Fibroblast of lung (primary cell): Measurements from ENCODE around the gene CBFA2T3. TPM values are rescaled to one million over a fixed set of nuclear protein-coding genes. Genes with fewer than 3 reads are reported as not detected.
"Not testable (repeated sequence)": the region's sequence is repeated elsewhere in the genome, so short reads cannot be mapped to it uniquely, and the experiment has no call there.

ENCODE experiments used
- DNase-seq, 2 donors: peaks; one replicate each; pipeline versions ENCODE4 v3.0.0 to v3.0.0-alpha.2; 2010; ENCODE audit warnings: low read depth in 2 of 2
- H2AFZ ChIP-seq: 2 replicates; pipeline ENCODE4 v1.5.1; 2012; ENCODE audit warnings: low read length, control low read depth, inconsistent platforms
- H3K27ac ChIP-seq: 2 replicates; pipeline ENCODE4 v1.5.1; 2011; ENCODE audit warnings: low read length, control low read depth; ENCODE audit not compliant: insufficient read depth
- H3K27me3 ChIP-seq: 2 replicates; pipeline ENCODE4 v1.5.1; 2011; ENCODE audit warnings: mild to moderate bottlenecking, low read length; ENCODE audit not compliant: control insufficient read depth, insufficient read depth
- H3K36me3 ChIP-seq: 2 replicates; pipeline ENCODE4 v1.5.1; 2011; ENCODE audit warnings: low read length; ENCODE audit not compliant: control insufficient read depth, insufficient read depth
- H3K4me1 ChIP-seq: 2 replicates; pipeline ENCODE4 v1.5.1; 2011; ENCODE audit warnings: low read length; ENCODE audit not compliant: control insufficient read depth, insufficient read depth; ENCODE audit errors: extremely low read depth
- H3K4me2 ChIP-seq: 2 replicates; pipeline ENCODE4 v1.5.1; 2011; ENCODE audit warnings: low read length, control low read depth; ENCODE audit not compliant: insufficient read depth; ENCODE audit errors: extremely low read depth
- H3K4me3 ChIP-seq, 4 experiments: fragments of 200-600 bp in 1 of 4; sonication (generic) in 1 of 4; replicated peaks in 1 of 4; 2 replicates each; pipeline ENCODE4 v1.5.1; 2011 to 2016; ENCODE audit warnings: low read length in 4 of 4, low read depth in 3 of 4, mild to moderate bottlenecking in 3 of 4, control low read depth in 2 of 4, inconsistent platforms in 1 of 4, mixed read lengths in 1 of 4; ENCODE audit not compliant: insufficient read depth in 1 of 4; ENCODE audit errors: control extremely low read depth in 1 of 4
- H3K79me2 ChIP-seq: 2 replicates; pipeline ENCODE4 v1.5.1; 2012; ENCODE audit warnings: mild to moderate bottlenecking, low read length, inconsistent platforms; ENCODE audit not compliant: control insufficient read depth, insufficient read depth
- H3K9ac ChIP-seq: 2 replicates; pipeline ENCODE4 v1.5.1; 2011; ENCODE audit warnings: mild to moderate bottlenecking, low read length, control low read depth; ENCODE audit not compliant: insufficient read depth
- H3K9me3 ChIP-seq: 2 replicates; pipeline ENCODE4 v1.5.1; 2012; ENCODE audit warnings: low read depth, low read length; ENCODE audit not compliant: control insufficient read depth, insufficient read depth
- H4K20me1 ChIP-seq: 2 replicates; pipeline ENCODE4 v1.5.1; 2011; ENCODE audit warnings: low read length; ENCODE audit not compliant: control insufficient read depth, insufficient read depth; ENCODE audit errors: extremely low read depth
- CTCF ChIP-seq, 2 donors: IDR thresholded peaks in 1 of 2; conservative IDR thresholded peaks in 1 of 2; 1 replicate in 1 of 2; 2 replicates in 1 of 2; pipeline ENCODE4 v1.5.1; 2011 to 2012; ENCODE audit warnings: low read length in 2 of 2, control low read depth in 1 of 2, inconsistent platforms in 1 of 2, low read depth in 1 of 2, mild to moderate bottlenecking in 1 of 2
- EZH2 ChIP-seq: IDR thresholded peaks from 2 replicates; pipeline ENCODE4 v1.5.1; 2012; ENCODE audit warnings: low read length, control low read depth, mild to moderate bottlenecking; ENCODE audit errors: missing control alignments
- polyA plus RNA-seq, 2 donors: library from polyadenylated mRNA; depleted of rRNA in 1 of 2; stranded (reverse) in 1 of 2; unstranded in 1 of 2; fragments of >200 nt; gene quantifications; 2 replicates each; pipeline ENCODE4 v1.2.1, GENCODE V29; 2011 to 2012; ENCODE audit warnings: missing spikeins in 1 of 2
- total RNA-seq: library from RNA; depleted of rRNA; stranded (reverse); fragments of >200 nt; gene quantifications from 2 replicates; pipeline ENCODE4 v1.2.1, GENCODE V29; 2014

The CBFA2T3 gene
- total and polyA plus RNA-seq, 2 donors (not counting 1 experiment from before 2014, with no cell fraction given): under 0.01 to 0.05 TPM

GRCh38 chr16:89010210-89010925 lies 33.4 kb upstream of the CBFA2T3 start:
- no peak overlapping the region for H3K4me3 ChIP-seq
- DNase-seq: no peak
- no peaks in the 10 kb centered on the region for H4K20me1 ChIP-seq
- no peaks in the 10 kb centered on the region for H3K4me1 ChIP-seq
- no peaks in the 10 kb centered on the region for H3K9me3 ChIP-seq
- no peak overlapping the region for H3K27ac ChIP-seq
- no peak overlapping the region for H3K4me2 ChIP-seq
- TF ChIP-seq CTCF (conservative IDR thresholded peaks at IDR 0.05 in 1 of 2, IDR thresholded peaks at IDR 0.05 in 1 of 2; ENCODE audit: low read depth in 1 of 2, low read length in 2 of 2) (no peak), EZH2 (no peak)
- H3K36me3 ChIP-seq: no peaks in the 10 kb centered on the region
- H2AFZ ChIP-seq: no peak overlapping the region
- no peaks in the 10 kb centered on the region for H3K79me2 ChIP-seq
- H3K9ac ChIP-seq: no peak overlapping the region
- no peaks in the 10 kb centered on the region for H3K27me3 ChIP-seq

DNA sequence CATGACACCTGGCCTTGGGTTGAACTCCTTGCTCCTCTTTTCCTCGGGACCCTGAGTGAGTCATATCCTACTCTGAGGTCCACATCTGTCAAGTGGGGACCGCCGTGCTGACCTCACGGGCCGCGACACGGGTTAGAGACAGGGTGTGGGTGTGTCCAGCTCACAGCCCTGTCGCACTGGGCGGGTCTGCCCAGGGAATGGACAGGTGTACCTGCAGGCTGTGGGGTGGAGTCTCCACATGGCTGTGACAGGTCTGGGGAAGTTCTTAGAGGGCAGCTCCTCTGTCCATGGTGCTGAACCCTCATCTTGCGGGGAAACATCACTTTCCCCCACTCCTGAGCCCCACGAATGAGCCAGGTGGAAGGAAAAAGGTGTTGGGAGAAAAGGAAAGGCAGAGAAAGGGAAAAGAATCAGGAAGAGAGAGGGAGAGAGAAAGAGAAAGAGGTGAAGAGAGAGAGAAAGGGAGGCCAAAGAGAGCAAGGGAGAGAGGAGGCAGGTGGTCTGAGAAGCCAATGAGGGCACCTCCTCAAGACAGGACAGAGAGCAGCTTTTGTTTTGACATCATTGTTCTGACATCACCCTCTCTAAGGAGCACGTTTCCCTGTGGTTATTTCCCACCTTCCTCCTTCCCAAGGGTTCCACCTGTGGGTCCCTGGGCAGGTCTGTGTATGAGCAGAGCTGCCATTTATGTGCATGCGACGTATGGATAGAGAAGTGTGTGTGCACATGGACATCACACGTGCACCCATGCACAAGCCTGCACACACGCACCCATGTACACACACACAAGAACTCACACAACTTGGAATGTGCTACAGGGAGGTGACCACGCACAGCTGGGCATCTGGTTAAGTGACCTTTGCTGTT lies 32.6 kb upstream of the CBFA2T3 start:
- H3K9me3 ChIP-seq: no peaks in the 10 kb centered on the region
- no peak overlapping the region for H3K4me3 ChIP-seq
- no peaks in the 10 kb centered on the region for H3K27me3 ChIP-seq
- peak in 1 of 2 donors; percentile 4 for DNase-seq
- no peak overlapping the region for H3K4me2 ChIP-seq
- no peak overlapping the region for H3K27ac ChIP-seq
- no peaks in the 10 kb centered on the region for H4K20me1 ChIP-seq
- H3K9ac ChIP-seq: no peak overlapping the region
- TF ChIP-seq EZH2 (no peak), CTCF (conservative IDR thresholded peaks at IDR 0.05 in 1 of 2, IDR thresholded peaks at IDR 0.05 in 1 of 2; ENCODE audit: low read depth in 1 of 2, low read length in 2 of 2) (no peak)
- H3K36me3 ChIP-seq: no peaks in the 10 kb centered on the region
- no peak overlapping the region for H2AFZ ChIP-seq
- H3K79me2 ChIP-seq: no peaks in the 10 kb centered on the region
- no peaks in the 10 kb centered on the region for H3K4me1 ChIP-seq

DNA sequence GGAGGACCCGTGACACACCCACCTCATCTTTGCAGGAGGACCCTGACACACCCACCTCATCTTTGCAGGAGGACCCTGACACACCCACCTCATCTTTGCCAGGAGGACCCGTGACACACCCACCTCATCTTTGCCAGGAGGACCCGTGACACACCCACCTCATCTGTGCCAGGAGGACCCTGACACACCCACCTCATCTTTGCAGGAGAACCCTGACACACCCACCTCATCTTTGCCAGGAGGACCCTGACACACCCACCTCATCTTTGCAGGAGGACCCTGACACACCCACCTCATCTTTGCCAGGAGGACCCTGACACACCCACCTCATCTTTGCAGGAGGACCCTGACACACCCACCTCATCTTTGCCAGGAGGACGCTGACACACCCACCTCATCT lies 31.8 kb upstream of the CBFA2T3 start:
- not testable (repeated sequence) for H3K27me3 ChIP-seq, H3K4me1 ChIP-seq, H3K4me3 ChIP-seq, H3K9me3 ChIP-seq, H3K9ac ChIP-seq, H3K4me2 ChIP-seq, H2AFZ ChIP-seq, H3K27ac ChIP-seq, H3K36me3 ChIP-seq, H4K20me1 ChIP-seq, DNase-seq, H3K79me2 ChIP-seq
